Fibroblast of lung (primary cell): ENCODE measurements around the gene POGZ. TPM values are rescaled to one million over a fixed set of nuclear protein-coding genes. Genes with fewer than 3 reads are reported as not detected.

Experiments used
- DNase-seq, 2 donors: peaks; one replicate each; pipeline versions ENCODE4 v3.0.0 to v3.0.0-alpha.2; 2010; ENCODE audit warnings: low read depth in 2 of 2
- H2AFZ ChIP-seq: 2 replicates; pipeline ENCODE4 v1.5.1; 2012; ENCODE audit warnings: low read length, control low read depth, inconsistent platforms
- H3K27ac ChIP-seq: 2 replicates; pipeline ENCODE4 v1.5.1; 2011; ENCODE audit warnings: low read length, control low read depth; ENCODE audit not compliant: insufficient read depth
- H3K27me3 ChIP-seq: 2 replicates; pipeline ENCODE4 v1.5.1; 2011; ENCODE audit warnings: mild to moderate bottlenecking, low read length; ENCODE audit not compliant: control insufficient read depth, insufficient read depth
- H3K36me3 ChIP-seq: 2 replicates; pipeline ENCODE4 v1.5.1; 2011; ENCODE audit warnings: low read length; ENCODE audit not compliant: control insufficient read depth, insufficient read depth
- H3K4me1 ChIP-seq: 2 replicates; pipeline ENCODE4 v1.5.1; 2011; ENCODE audit warnings: low read length; ENCODE audit not compliant: control insufficient read depth, insufficient read depth; ENCODE audit errors: extremely low read depth
- H3K4me2 ChIP-seq: 2 replicates; pipeline ENCODE4 v1.5.1; 2011; ENCODE audit warnings: low read length, control low read depth; ENCODE audit not compliant: insufficient read depth; ENCODE audit errors: extremely low read depth
- H3K4me3 ChIP-seq, 4 experiments: fragments of 200-600 bp in 1 of 4; sonication (generic) in 1 of 4; replicated peaks in 1 of 4; 2 replicates each; pipeline ENCODE4 v1.5.1; 2011 to 2016; ENCODE audit warnings: low read length in 4 of 4, low read depth in 3 of 4, mild to moderate bottlenecking in 3 of 4, control low read depth in 2 of 4, inconsistent platforms in 1 of 4, mixed read lengths in 1 of 4; ENCODE audit not compliant: insufficient read depth in 1 of 4; ENCODE audit errors: control extremely low read depth in 1 of 4
- H3K79me2 ChIP-seq: 2 replicates; pipeline ENCODE4 v1.5.1; 2012; ENCODE audit warnings: mild to moderate bottlenecking, low read length, inconsistent platforms; ENCODE audit not compliant: control insufficient read depth, insufficient read depth
- H3K9ac ChIP-seq: 2 replicates; pipeline ENCODE4 v1.5.1; 2011; ENCODE audit warnings: mild to moderate bottlenecking, low read length, control low read depth; ENCODE audit not compliant: insufficient read depth
- H3K9me3 ChIP-seq: 2 replicates; pipeline ENCODE4 v1.5.1; 2012; ENCODE audit warnings: low read depth, low read length; ENCODE audit not compliant: control insufficient read depth, insufficient read depth
- H4K20me1 ChIP-seq: 2 replicates; pipeline ENCODE4 v1.5.1; 2011; ENCODE audit warnings: low read length; ENCODE audit not compliant: control insufficient read depth, insufficient read depth; ENCODE audit errors: extremely low read depth
- CTCF ChIP-seq, 2 donors: IDR thresholded peaks in 1 of 2; conservative IDR thresholded peaks in 1 of 2; 1 replicate in 1 of 2; 2 replicates in 1 of 2; pipeline ENCODE4 v1.5.1; 2011 to 2012; ENCODE audit warnings: low read length in 2 of 2, control low read depth in 1 of 2, inconsistent platforms in 1 of 2, low read depth in 1 of 2, mild to moderate bottlenecking in 1 of 2
- EZH2 ChIP-seq: IDR thresholded peaks from 2 replicates; pipeline ENCODE4 v1.5.1; 2012; ENCODE audit warnings: low read length, control low read depth, mild to moderate bottlenecking; ENCODE audit errors: missing control alignments
- polyA plus RNA-seq, 2 donors: library from polyadenylated mRNA; depleted of rRNA in 1 of 2; stranded (reverse) in 1 of 2; unstranded in 1 of 2; fragments of >200 nt; gene quantifications; 2 replicates each; pipeline ENCODE4 v1.2.1, GENCODE V29; 2011 to 2012; ENCODE audit warnings: missing spikeins in 1 of 2
- total RNA-seq: library from RNA; depleted of rRNA; stranded (reverse); fragments of >200 nt; gene quantifications from 2 replicates; pipeline ENCODE4 v1.2.1, GENCODE V29; 2014

Gene POGZ
- total and polyA plus RNA-seq, 2 donors (not counting 1 experiment from before 2014, with no cell fraction given): 21.6 to 27.6 TPM

- H3K4me2 ChIP-seq: no peak overlapping the region
- no peaks in the 10 kb centered on the region for H3K27me3 ChIP-seq
- DNase-seq: no peak
- no peak overlapping the region for H3K4me3 ChIP-seq
- H2AFZ ChIP-seq: no peak overlapping the region
- no peaks in the 10 kb centered on the region for H3K4me1 ChIP-seq
- TF ChIP-seq EZH2 (no peak), CTCF (conservative IDR thresholded peaks at IDR 0.05 in 1 of 2, IDR thresholded peaks at IDR 0.05 in 1 of 2; ENCODE audit: low read depth in 1 of 2, low read length in 2 of 2) (no peak)
- H3K9ac ChIP-seq: no peak overlapping the region
- no peak overlapping the region for H3K27ac ChIP-seq
- H4K20me1 ChIP-seq: no peaks in the 10 kb centered on the region
- no peaks in the 10 kb centered on the region for H3K36me3 ChIP-seq
- H3K79me2 ChIP-seq: no peaks in the 10 kb centered on the region
- no peaks in the 10 kb centered on the region for H3K9me3 ChIP-seq
Observed at GRCh38 chr1:151495316-151495715, 36.0 kb upstream of the POGZ start.

GRCh38 chr1:151494741-151495281, 35.5 kb upstream of the POGZ start:
- Histone ChIP-seq H3K9me3 (no peaks in the 10 kb centered on the region), H3K4me2 (no peak overlapping the region), H3K4me1 (no peaks in the 10 kb centered on the region), H3K9ac (no peak overlapping the region), H3K4me3 (no peak overlapping the region), H3K79me2 (no peaks in the 10 kb centered on the region), H3K27ac (no peak overlapping the region), H3K36me3 (no peaks in the 10 kb centered on the region), H2AFZ (no peak overlapping the region), H3K27me3 (no peaks in the 10 kb centered on the region), H4K20me1 (no peaks in the 10 kb centered on the region)
- TF ChIP-seq CTCF (conservative IDR thresholded peaks at IDR 0.05 in 1 of 2, IDR thresholded peaks at IDR 0.05 in 1 of 2; ENCODE audit: low read depth in 1 of 2, low read length in 2 of 2) (no peak), EZH2 (no peak)
- peak; percentile 78 to 81 for DNase-seq

GRCh38 chr1:151493042-151493441, 33.7 kb upstream of the POGZ start:
- no peak overlapping the region for H3K27ac ChIP-seq
- H4K20me1 ChIP-seq: no peaks in the 10 kb centered on the region
- no peaks in the 10 kb centered on the region for H3K79me2 ChIP-seq
- no peak for TF ChIP-seq EZH2
- no peak for TF ChIP-seq CTCF (conservative IDR thresholded peaks at IDR 0.05 in 1 of 2, IDR thresholded peaks at IDR 0.05 in 1 of 2; ENCODE audit: low read depth in 1 of 2, low read length in 2 of 2)
- H3K9me3 ChIP-seq: no peaks in the 10 kb centered on the region
- no peaks in the 10 kb centered on the region for H3K36me3 ChIP-seq
- H3K4me2 ChIP-seq: no peak overlapping the region
- H2AFZ ChIP-seq: no peak overlapping the region
- no peak overlapping the region for H3K4me3 ChIP-seq
- DNase-seq: no peak
- H3K4me1 ChIP-seq: no peaks in the 10 kb centered on the region
- H3K27me3 ChIP-seq: no peaks in the 10 kb centered on the region
- no peak overlapping the region for H3K9ac ChIP-seq
